HEK293T (cell line): ENCODE data around the gene DGKD.

ENCODE experiments used
- BHLHE40 ChIP-seq: fragments of 450-650 bp; IDR thresholded peaks from 2 replicates; pipeline ENCODE4 v1.6.1; 2016; ENCODE audit warnings: mild to moderate bottlenecking, moderate library complexity, borderline replicate concordance
- HDGF ChIP-seq: fragments of 450-650 bp; IDR thresholded peaks from 2 replicates; pipeline ENCODE4 v1.6.1; 2017; ENCODE audit warnings: antibody characterized with exemption, borderline replicate concordance

- TF ChIP-seq BHLHE40 = no peak
- TF ChIP-seq HDGF = no peak
Measured at GRCh38 chr2:233499928-233500327, 145.6 kb downstream of the DGKD start.
